B cell (primary cell): Measurements from ENCODE around the gene PHIP. TPM values are rescaled to one million over a fixed set of nuclear protein-coding genes. Genes with fewer than 3 reads are reported as not detected.

Experiments used
- ATAC-seq: fragments of 200-7000 bp; cut with Tn5 transposase; one replicate; pipeline ENCODE4 v1.10.0; 2021; ENCODE audit warnings: low read depth, mild to moderate bottlenecking, moderate number of reproducible peaks, moderate library complexity
- CTCF ChIA-PET: fragments of 350-600 bp; sonication (Branson Sonifier 250); formaldehyde crosslinking; loops from one replicate; lab custom pipeline; 2021; ENCODE audit warnings: antibody characterized with exemption, inconsistent platforms; lab: Charles Lee
- POLR2A ChIA-PET: fragments of 350-600 bp; sonication (Branson Sonifier 250); formaldehyde crosslinking; loops from one replicate; lab custom pipeline; 2021; ENCODE audit warnings: antibody characterized with exemption; lab: Charles Lee
- DNase-seq: peaks from one replicate; pipeline ENCODE4 v3.0.0; 2013
- H2AFZ ChIP-seq: 2 replicates; pipeline ENCODE4 v1.6.1; 2012; ENCODE audit warnings: mild to moderate bottlenecking, low read depth, low read length; ENCODE audit not compliant: insufficient read depth, poor library complexity, severe bottlenecking
- H3K27ac ChIP-seq, 2 donors: 1 replicate in 1 of 2; 2 replicates in 1 of 2; pipeline ENCODE4 v1.5.1; 2012 to 2013; ENCODE audit warnings: low read length in 2 of 2, mild to moderate bottlenecking in 2 of 2, moderate library complexity in 1 of 2
- H3K27me3 ChIP-seq, 4 experiments: fragments of 200-600 bp in 1 of 4; sonication (generic) in 1 of 4; replicated peaks in 1 of 4; 1 replicate in 2 of 4; 2 replicates in 2 of 4; pipeline versions ENCODE4 v1.6.1 to v1.7.0; 2013 to 2016; ENCODE audit warnings: low read length in 3 of 4, mild to moderate bottlenecking in 2 of 4, mixed read lengths in 1 of 4, moderate library complexity in 1 of 4; ENCODE audit not compliant: insufficient read depth in 4 of 4, control insufficient read depth in 3 of 4; ENCODE audit errors: control extremely low read depth in 1 of 4
- H3K36me3 ChIP-seq, 2 experiments: replicated peaks in 1 of 2; 1 replicate in 1 of 2; 2 replicates in 1 of 2; pipeline versions ENCODE4 v1.6.1 to v1.7.1; 2013; ENCODE audit warnings: low read length in 1 of 2; ENCODE audit not compliant: insufficient read depth in 2 of 2, control insufficient read depth in 1 of 2; ENCODE audit errors: control extremely low read depth in 1 of 2, extremely low read depth in 1 of 2
- H3K4me1 ChIP-seq, 2 donors: fragments of 200-600 bp in 1 of 2; sonication (generic) in 1 of 2; 1 replicate in 1 of 2; 2 replicates in 1 of 2; pipeline versions ENCODE4 v1.5.1 to v1.6.1; 2013 to 2017; ENCODE audit warnings: low read length in 2 of 2; ENCODE audit not compliant: control insufficient read depth in 2 of 2, insufficient read depth in 2 of 2
- H3K4me2 ChIP-seq: replicated peaks from 2 replicates; pipeline ENCODE3; 2012; ENCODE audit warnings: mild to moderate bottlenecking, low read depth, low read length; ENCODE audit not compliant: poor library complexity, severe bottlenecking
- H3K4me3 ChIP-seq, 5 experiments: fragments of 200-600 bp in 1 of 5; sonication (generic) in 1 of 5; 1 replicate in 3 of 5; 2 replicates in 2 of 5; pipeline versions ENCODE4 v1.5.1 to v1.7.0; 2011 to 2016; ENCODE audit warnings: low read length in 4 of 5, mild to moderate bottlenecking in 4 of 5, low read depth in 2 of 5, control low read depth in 1 of 5, moderate library complexity in 1 of 5; ENCODE audit not compliant: insufficient read depth in 1 of 5; ENCODE audit errors: control extremely low read depth in 1 of 5, extremely low read depth in 1 of 5
- H3K79me2 ChIP-seq: fragments of 200-600 bp; sonication (generic); one replicate; pipeline ENCODE4 v1.6.0; 2016; ENCODE audit warnings: low read length; ENCODE audit not compliant: control insufficient read depth, insufficient read depth
- H3K9ac ChIP-seq: fragments of 200-600 bp; sonication (generic); 2 replicates; pipeline ENCODE4 v1.6.1; 2017; ENCODE audit warnings: mild to moderate bottlenecking, low read length, moderate library complexity
- H3K9me3 ChIP-seq, 3 donors: one replicate each; pipeline versions ENCODE4 v1.6.1 to v1.7.1; 2013; ENCODE audit warnings: low read length in 2 of 3; ENCODE audit not compliant: control insufficient read depth in 2 of 3, insufficient read depth in 1 of 3; ENCODE audit errors: control extremely low read depth in 1 of 3
- H4K20me1 ChIP-seq: 2 replicates; pipeline ENCODE4 v1.6.0; 2012; ENCODE audit warnings: mild to moderate bottlenecking, low read length; ENCODE audit not compliant: insufficient read depth, control insufficient read depth, poor library complexity, severe bottlenecking
- H3K27ac Mint-ChIP-seq: one replicate; pipeline ENCODE4 v1.8.0; 2021; ENCODE audit warnings: mixed read lengths
- H3K27me3 Mint-ChIP-seq: one replicate; pipeline ENCODE4 v1.8.0; 2021; ENCODE audit warnings: mixed read lengths
- H3K4me1 Mint-ChIP-seq: one replicate; pipeline ENCODE4 v1.8.0; 2021; ENCODE audit warnings: mixed read lengths
- H3K4me3 Mint-ChIP-seq: one replicate; pipeline ENCODE4 v1.8.0; 2021; ENCODE audit warnings: mixed read lengths
- H3K9me3 Mint-ChIP-seq: one replicate; pipeline ENCODE4 v1.8.0; 2022; ENCODE audit warnings: mixed read lengths; ENCODE audit not compliant: insufficient read depth
- CTCF ChIP-seq: fragments of 200-600 bp; IDR thresholded peaks from one replicate; pipeline ENCODE4 v1.8.0; 2022; ENCODE audit warnings: antibody characterized with exemption, mild to moderate bottlenecking
- EZH2 ChIP-seq: IDR thresholded peaks from 2 replicates; pipeline ENCODE4 v1.6.1; 2012; ENCODE audit warnings: borderline replicate concordance, low read depth, mild to moderate bottlenecking, moderate library complexity, low read length; ENCODE audit not compliant: insufficient read depth, poor library complexity, severe bottlenecking
- WGBS: methylation state at CpG from one replicate; pipeline ENCODE4 v1.1.5; 2013; ENCODE audit warnings: missing lambda C conversion rate; ENCODE audit not compliant: insufficient coverage; 5-methylcytosine and 5-hydroxymethylcytosine counted together
- intact Hi-C: fragments of 100-400 bp; cut with micrococcal nuclease; formaldehyde crosslinking; loops from one replicate; pipeline ENCODE4 v1.10.0; 2022
- polyA plus RNA-seq: library from polyadenylated mRNA; depleted of rRNA; stranded (reverse); fragments of >200 nt; gene quantifications from 2 replicates; pipeline ENCODE4 v1.2.3, GENCODE V29; 2012
- total RNA-seq, 2 donors: library from RNA; stranded (reverse); fragments of 120-200 nt in 1 of 2; gene quantifications; 1 replicate in 1 of 2; 2 replicates in 1 of 2; pipeline versions ENCODE4 v1.2.3 to v1.2.4, GENCODE V29; 2013 to 2022

The PHIP gene
- total and polyA plus RNA-seq, 2 donors (not counting 1 experiment from before 2014, with no cell fraction given), result 7.4 to 52.7 TPM

- Histone ChIP-seq H4K20me1 (no peaks in the 10 kb centered on the region), H2AFZ (no peak overlapping the region), H3K27ac (no peak overlapping the region), H3K27me3 (no peaks in the 10 kb centered on the region), H3K4me2 (no peak overlapping the region), H3K4me1 (no peaks in the 10 kb centered on the region), H3K9me3 (peaks cover 7 to 21% (median 19%) of the 10 kb centered on the region in 3 donors), H3K9ac (no peak overlapping the region), H3K4me3 (no peak overlapping the region), H3K79me2 (no peaks in the 10 kb centered on the region), H3K36me3 (no peaks in the 10 kb centered on the region)
- Mint-ChIP-seq H3K4me3 (no peak overlapping the region), H3K9me3 (peaks cover 7% of the 10 kb centered on the region), H3K4me1 (no peaks in the 10 kb centered on the region), H3K27ac (peak overlapping the region; percentile 37), H3K27me3 (peaks cover 11% of the 10 kb centered on the region)
- DNase-seq (no peak), ATAC-seq (no peak)
- intact Hi-C loops, result no loop called here
- WGBS, result no CpG with 5 or more reads among the region's 1 CpG
- no peak for TF ChIP-seq CTCF
- TF ChIP-seq EZH2, result no peak
- CTCF ChIA-PET, result no interaction called here
- POLR2A ChIA-PET, result no interaction called here
Measured at GRCh38 chr6:78917788-78918187, 160.3 kb downstream of the PHIP start.

DNA sequence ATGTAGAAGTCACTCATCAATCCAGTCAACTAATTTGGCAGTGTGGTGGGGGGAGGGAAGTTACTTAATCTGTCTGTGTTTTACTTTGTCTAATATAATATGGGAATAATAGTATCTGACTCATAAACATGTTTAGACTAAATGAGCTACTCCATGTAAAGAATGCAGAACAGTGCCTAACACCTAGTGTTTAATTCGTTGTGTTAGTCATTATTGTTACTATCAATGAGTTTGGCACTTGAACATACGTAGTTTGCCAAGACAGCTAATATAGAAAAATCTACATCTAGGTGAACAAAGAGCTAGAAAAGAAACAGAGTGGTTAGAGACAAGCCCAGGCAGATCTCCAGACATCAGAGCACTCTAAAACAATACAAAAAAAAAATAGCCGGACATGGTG is 161.6 kb downstream of the PHIP start:
- Mint-ChIP-seq H3K9me3 (peaks cover 4% of the 10 kb centered on the region), H3K4me3 (no peak overlapping the region), H3K27ac (no peak overlapping the region), H3K27me3 (peaks cover 19% of the 10 kb centered on the region), H3K4me1 (no peaks in the 10 kb centered on the region)
- Histone ChIP-seq H3K36me3 (no peaks in the 10 kb centered on the region), H4K20me1 (no peaks in the 10 kb centered on the region), H3K79me2 (no peaks in the 10 kb centered on the region), H3K4me1 (no peaks in the 10 kb centered on the region), H3K9me3 (peaks cover 7 to 21% (median 17%) of the 10 kb centered on the region in 3 donors), H3K27ac (no peak overlapping the region), H3K9ac (no peak overlapping the region), H3K4me2 (no peak overlapping the region), H2AFZ (no peak overlapping the region), H3K27me3 (peaks cover 0 to 5% (median 0%) of the 10 kb centered on the region in 4 experiments), H3K4me3 (no peak overlapping the region)
- DNase-seq (no peak), ATAC-seq (no peak)
- intact Hi-C loops, result no loop called here
- POLR2A ChIA-PET, result no interaction called here
- WGBS, result no CpG with 5 or more reads among the region's 3 CpGs
- CTCF ChIA-PET, result no interaction called here
- TF ChIP-seq EZH2 (no peak), CTCF (no peak)
